NCI-H524 treated with DMSO at 0.1 percent for 48 hours (cell line): ENCODE measurements around the gene FOXP1.
"Not testable (repeated sequence)": the region's sequence is repeated elsewhere in the genome, so short reads cannot be mapped to it uniquely, and the experiment has no call there.

Experiments
- DNase-seq: peaks from one replicate; lab custom pipeline; 2025; lab: John Stamatoyannopoulos, UW

The FOXP1 gene

GRCh38 chr3:71451060-71451459 lies 132.5 kb downstream of the FOXP1 start:
- no peak for DNase-seq

- no peak for DNase-seq
These were observed 133.4 kb downstream of the FOXP1 start for GRCh38 chr3:71450162-71450561.

GRCh38 chr3:71447803-71448202 lies 135.7 kb downstream of the FOXP1 start:
- DNase-seq = no peak

- DNase-seq = no peak
These were observed 136.3 kb downstream of the FOXP1 start for GRCh38 chr3:71447197-71447596.

GRCh38 chr3:71446734-71447133 lies 136.8 kb downstream of the FOXP1 start:
- no peak for DNase-seq

GRCh38 chr3:71446260-71446659 lies 137.3 kb downstream of the FOXP1 start:
- no peak for DNase-seq

GRCh38 chr3:71444861-71445259 lies 138.7 kb downstream of the FOXP1 start:
- no peak for DNase-seq

GRCh38 chr3:71444028-71444860 lies 139.3 kb downstream of the FOXP1 start:
- no peak for DNase-seq

- DNase-seq = no peak
These were observed 140.2 kb downstream of the FOXP1 start for GRCh38 chr3:71443332-71443731.

- no peak for DNase-seq
These were observed 140.9 kb downstream of the FOXP1 start for GRCh38 chr3:71442652-71443042.

GRCh38 chr3:71441925-71442651 lies 141.4 kb downstream of the FOXP1 start:
- no peak for DNase-seq

- no peak for DNase-seq
These were observed 142.2 kb downstream of the FOXP1 start for GRCh38 chr3:71441217-71441924.

- no peak for DNase-seq
These were observed 144.6 kb downstream of the FOXP1 start for GRCh38 chr3:71438904-71439303.

- no peak for DNase-seq
These were observed 145.3 kb downstream of the FOXP1 start for GRCh38 chr3:71438071-71438685.

- no peak for DNase-seq
These were observed 147.2 kb downstream of the FOXP1 start for GRCh38 chr3:71436337-71436736.

- not testable (repeated sequence) for DNase-seq
These were observed 147.7 kb downstream of the FOXP1 start for GRCh38 chr3:71435836-71436235.

GRCh38 chr3:71433631-71434030 lies 149.9 kb downstream of the FOXP1 start:
- no peak for DNase-seq

GRCh38 chr3:71432044-71432975 lies 151.2 kb downstream of the FOXP1 start:
- no peak for DNase-seq

- no peak for DNase-seq
These were observed 152.5 kb downstream of the FOXP1 start for GRCh38 chr3:71430941-71431552.

- DNase-seq = no peak
These were observed 153.9 kb downstream of the FOXP1 start for GRCh38 chr3:71429597-71429988.
